Mucosa of descending colon (tissue), 3 donors: ENCODE results near the gene VTN. TPM values are rescaled to one million over a fixed set of nuclear protein-coding genes. Genes with fewer than 3 reads are reported as not detected.

ENCODE experiments used
- ATAC-seq: fragments of 200-7000 bp; cut with Tn5 transposase; one replicate; pipeline ENCODE4 v1.9.1; 2020; ENCODE audit warnings: mild to moderate bottlenecking, moderate library complexity
- DNase-seq, 3 donors: peaks; one replicate each; pipeline ENCODE4 v3.0.0-alpha.2; 2020
- H3K36me3 ChIP-seq: fragments of 200-600 bp; one replicate; pipeline ENCODE4 v1.8.0; 2021; ENCODE audit warnings: low read depth, mild to moderate bottlenecking
- H3K4me1 ChIP-seq: fragments of 200-600 bp; one replicate; pipeline ENCODE4 v1.8.0; 2021; ENCODE audit warnings: low read depth, mild to moderate bottlenecking
- H3K4me3 ChIP-seq: fragments of 200-600 bp; one replicate; pipeline ENCODE4 v1.8.0; 2021; ENCODE audit warnings: mild to moderate bottlenecking
- H3K9me3 ChIP-seq: fragments of 200-600 bp; one replicate; pipeline ENCODE4 v1.8.0; 2021; ENCODE audit warnings: mild to moderate bottlenecking
- intact Hi-C, 2 donors: fragments of 100-400 bp; cut with DNase I in 1 of 2; cut with micrococcal nuclease in 1 of 2; formaldehyde crosslinking; loops; one replicate each; pipeline versions ENCODE4 v1.11.0 to v1.11.1; 2022; cut with DNase I, micrococcal nuclease
- total RNA-seq, 3 donors: library from RNA; stranded (reverse); fragmentation: NEBNext Ultra II Directional in 2 of 3; extraction: Animal tissue kit (Norgen Biotek cat#: 25700) in 2 of 3; gene quantifications; one replicate each; pipeline versions ENCODE4 v1.2.1 to v1.2.4, GENCODE V29; 2021 to 2023
- TF ChIP-seq, protein P1 (sequence below): fragments of 200-600 bp; IDR thresholded peaks from one replicate; pipeline ENCODE4 v1.8.0; 2022; ENCODE audit warnings: antibody characterized with exemption, mild to moderate bottlenecking
- donor health status: DM: no; HTN: no; CAD: no; lungs with moderate emphysema.
- donor health status: DM: no; HTN: no; CAD: no.
- donor health status: DM: no; HTN: yes; CAD: no.

VTN gene
- total RNA-seq, 3 donors from 2014 or later, result 0.23 to 0.39 (median 0.35) TPM

DNA sequence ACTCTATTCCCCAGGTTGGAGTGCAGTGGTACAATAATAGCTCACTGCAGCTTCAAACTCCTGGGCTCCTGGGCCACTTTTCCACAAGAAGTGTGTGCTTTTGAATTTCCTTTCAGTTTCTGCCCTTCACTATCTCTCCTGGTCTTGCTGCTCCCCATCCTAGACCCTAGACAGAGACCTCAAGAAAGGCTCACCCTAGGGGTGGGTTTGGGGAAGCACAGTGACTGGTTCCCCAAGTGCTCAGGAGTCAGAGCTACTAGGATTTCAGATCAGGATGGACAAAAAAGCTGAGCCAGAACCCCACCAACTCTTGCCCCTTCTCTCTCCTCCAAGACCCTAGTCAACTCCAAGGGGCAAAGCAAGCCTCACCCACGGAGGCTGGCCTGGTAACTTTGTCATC, 3.5 kb downstream of the VTN start:
- Histone ChIP-seq H3K36me3 (peaks cover 3% of the 10 kb centered on the region), H3K4me3 (no peak overlapping the region), H3K4me1 (peaks cover 1% of the 10 kb centered on the region), H3K9me3 (no peaks in the 10 kb centered on the region)
- TF ChIP-seq, protein P1, sequence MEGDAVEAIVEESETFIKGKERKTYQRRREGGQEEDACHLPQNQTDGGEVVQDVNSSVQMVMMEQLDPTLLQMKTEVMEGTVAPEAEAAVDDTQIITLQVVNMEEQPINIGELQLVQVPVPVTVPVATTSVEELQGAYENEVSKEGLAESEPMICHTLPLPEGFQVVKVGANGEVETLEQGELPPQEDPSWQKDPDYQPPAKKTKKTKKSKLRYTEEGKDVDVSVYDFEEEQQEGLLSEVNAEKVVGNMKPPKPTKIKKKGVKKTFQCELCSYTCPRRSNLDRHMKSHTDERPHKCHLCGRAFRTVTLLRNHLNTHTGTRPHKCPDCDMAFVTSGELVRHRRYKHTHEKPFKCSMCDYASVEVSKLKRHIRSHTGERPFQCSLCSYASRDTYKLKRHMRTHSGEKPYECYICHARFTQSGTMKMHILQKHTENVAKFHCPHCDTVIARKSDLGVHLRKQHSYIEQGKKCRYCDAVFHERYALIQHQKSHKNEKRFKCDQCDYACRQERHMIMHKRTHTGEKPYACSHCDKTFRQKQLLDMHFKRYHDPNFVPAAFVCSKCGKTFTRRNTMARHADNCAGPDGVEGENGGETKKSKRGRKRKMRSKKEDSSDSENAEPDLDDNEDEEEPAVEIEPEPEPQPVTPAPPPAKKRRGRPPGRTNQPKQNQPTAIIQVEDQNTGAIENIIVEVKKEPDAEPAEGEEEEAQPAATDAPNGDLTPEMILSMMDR, result no peak
- no peak for ATAC-seq
- intact Hi-C loops, result no loop called here
- no peak for DNase-seq

DNA sequence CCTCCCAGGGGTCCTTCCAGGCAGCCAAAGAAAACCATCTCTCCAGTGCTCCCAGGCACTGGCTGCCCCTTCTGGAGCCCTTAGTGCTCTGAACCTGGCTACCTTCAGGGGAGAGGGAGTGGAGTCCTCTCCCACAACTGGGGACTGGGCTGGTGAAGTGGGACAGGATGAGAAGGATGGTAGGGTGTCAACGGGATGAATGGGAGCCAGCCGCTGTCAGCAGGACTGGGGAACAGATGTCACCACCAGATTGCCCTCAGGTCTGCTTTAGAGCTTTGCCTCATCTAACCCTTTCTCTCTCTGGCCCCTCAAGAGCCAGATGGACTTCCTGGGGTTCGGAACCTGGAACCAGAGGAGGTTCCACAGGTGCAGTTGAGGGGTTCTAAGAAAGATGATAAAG, 4.6 kb downstream of the VTN start:
- Histone ChIP-seq H3K4me3 (no peak overlapping the region), H3K4me1 (no peaks in the 10 kb centered on the region), H3K9me3 (no peaks in the 10 kb centered on the region), H3K36me3 (peaks cover 11% of the 10 kb centered on the region)
- DNase-seq (no peak), ATAC-seq (no peak)
- TF ChIP-seq, protein P1, result no peak
- intact Hi-C loops, result no loop called here

DNA sequence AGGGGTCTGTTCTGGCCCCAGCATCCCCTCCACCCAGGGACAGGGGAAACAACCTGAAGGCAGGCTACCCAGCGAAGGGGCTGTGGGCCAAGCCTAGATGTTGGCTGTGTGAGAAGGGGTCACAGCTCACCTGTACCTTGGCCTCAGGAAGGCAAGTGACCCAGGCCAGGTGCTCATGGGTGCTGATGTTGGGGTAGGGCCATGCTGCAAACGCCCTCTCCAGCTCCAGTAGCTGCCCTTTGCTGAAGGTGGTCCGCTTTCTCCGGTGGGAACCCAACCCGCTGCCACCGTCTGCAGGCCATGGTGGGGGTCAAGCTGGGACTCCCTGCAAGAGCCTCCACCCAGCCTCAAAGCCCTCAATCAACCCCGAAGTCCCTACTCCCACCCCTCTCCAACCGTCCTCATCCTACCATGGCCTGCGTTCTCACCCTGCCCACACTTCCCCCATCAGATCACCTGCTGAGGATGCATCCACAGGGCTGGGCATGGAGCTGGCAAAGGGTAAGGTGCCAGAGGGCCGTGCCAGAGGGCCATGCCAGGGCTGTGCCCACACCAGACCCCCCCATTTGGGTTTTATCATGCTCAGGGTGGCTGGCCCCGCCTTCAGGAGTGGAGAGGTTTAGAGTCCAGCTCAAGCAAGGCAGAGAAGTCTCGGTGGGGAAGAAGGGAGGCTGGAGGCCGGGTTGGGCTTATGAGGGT, 5.3 kb downstream of the VTN start, which contains the start of gene SEBOX:
Gene SEBOX (minus strand): TSS at position 535 of the 699 bp plus-strand sequence. CDS start 48 bp downstream, at position 487.
- TF ChIP-seq, protein P1, result no peak
- intact Hi-C loops, result no loop called here
- H3K9me3 ChIP-seq, result no peaks in the 10 kb centered on the region
- ATAC-seq, result no peak
- H3K36me3 ChIP-seq, result peaks cover 11% of the 10 kb centered on the region
- no peak for DNase-seq
- no peak within 1 kb of the TSS for H3K4me3 ChIP-seq
- no peaks in the 10 kb centered on the region for H3K4me1 ChIP-seq

DNA sequence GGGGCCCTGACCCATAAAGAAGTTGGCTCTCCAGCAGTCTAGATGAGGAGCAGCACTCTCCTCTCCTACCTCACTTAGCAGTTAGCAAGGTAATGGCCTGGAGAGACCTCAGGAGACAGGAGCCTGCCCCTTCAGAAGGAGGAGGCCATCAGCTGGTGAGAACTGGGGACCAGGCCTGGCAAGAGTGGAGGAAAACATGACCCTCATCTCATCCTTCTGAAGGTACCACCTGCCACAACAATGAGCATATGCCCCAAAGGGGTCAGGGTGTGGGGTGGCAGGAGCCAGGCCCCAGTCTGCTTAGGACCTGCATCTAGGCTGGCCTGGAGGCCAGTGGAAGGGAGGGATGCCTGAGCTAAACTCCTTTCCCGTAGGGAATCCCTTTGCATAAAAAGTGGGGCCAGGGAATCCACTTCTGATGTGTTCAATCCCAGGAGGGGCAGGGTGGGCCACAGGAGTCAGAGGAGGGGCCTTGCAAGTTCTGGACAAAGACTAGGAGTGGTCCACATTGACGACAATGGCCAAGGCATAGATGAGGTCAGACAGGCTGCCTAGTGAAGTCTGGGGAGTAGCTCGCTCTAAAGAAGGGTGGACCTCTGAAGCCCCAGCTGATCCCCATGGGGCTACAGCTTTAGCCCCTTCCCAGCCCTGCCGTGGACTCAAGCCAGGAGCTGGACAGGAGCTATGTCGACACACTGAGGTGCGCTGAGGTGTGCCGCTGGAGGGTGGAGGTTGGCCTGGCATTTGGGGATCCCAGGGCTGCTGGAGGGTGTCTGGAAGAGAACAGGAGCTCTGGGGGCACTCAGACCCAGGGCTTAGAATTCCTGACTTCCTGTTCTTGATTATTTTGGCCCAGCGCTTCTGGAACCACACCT, 6.1 kb downstream of the VTN start:
- Histone ChIP-seq H3K36me3 (peaks cover 11% of the 10 kb centered on the region), H3K4me3 (no peak overlapping the region), H3K4me1 (no peaks in the 10 kb centered on the region), H3K9me3 (no peaks in the 10 kb centered on the region)
- ATAC-seq, result no peak
- DNase-seq, result no peak
- TF ChIP-seq, protein P1, result no peak
- intact Hi-C loops, result no loop called here

DNA sequence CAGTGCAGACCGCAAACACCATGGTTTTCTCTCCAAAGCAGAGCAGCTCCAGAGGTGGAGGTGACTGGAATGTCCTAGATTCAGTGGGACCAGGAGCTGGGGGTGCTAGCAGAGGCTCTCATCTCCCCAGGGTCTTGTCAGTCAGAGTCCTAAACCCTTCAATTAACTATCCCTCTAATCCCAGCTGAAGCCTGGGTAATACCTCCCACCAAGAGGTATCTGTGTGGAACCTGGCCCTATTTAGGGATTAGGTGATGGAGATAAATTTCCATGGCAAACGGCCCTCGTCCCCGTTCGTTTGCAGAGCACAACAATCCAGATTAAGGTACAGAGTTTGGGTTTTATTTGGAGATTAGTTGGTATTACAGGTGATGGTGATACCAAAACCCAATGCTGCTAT, 6.9 kb downstream of the VTN start:
- no peak overlapping the region for H3K4me3 ChIP-seq
- TF ChIP-seq, protein P1, result no peak
- H3K9me3 ChIP-seq, result no peaks in the 10 kb centered on the region
- H3K4me1 ChIP-seq, result peaks cover 6% of the 10 kb centered on the region
- ATAC-seq (no peak), DNase-seq (no peak)
- intact Hi-C loops, result no loop called here
- peaks cover 11% of the 10 kb centered on the region for H3K36me3 ChIP-seq
